HG02798 (cell line): ENCODE results near the gene PCGF1.
A peak's percentile ranks its signal among the peaks of the same experiment; 100 is the strongest.

Experiments used
- ATAC-seq: cut with Tn5 transposase; IDR thresholded peaks from one replicate; pipeline ENCODE4 v1.9.1; 2021; ENCODE audit warnings: mild to moderate bottlenecking; ENCODE audit not compliant: unreplicated experiment, poor library complexity

PCGF1 gene

DNA sequence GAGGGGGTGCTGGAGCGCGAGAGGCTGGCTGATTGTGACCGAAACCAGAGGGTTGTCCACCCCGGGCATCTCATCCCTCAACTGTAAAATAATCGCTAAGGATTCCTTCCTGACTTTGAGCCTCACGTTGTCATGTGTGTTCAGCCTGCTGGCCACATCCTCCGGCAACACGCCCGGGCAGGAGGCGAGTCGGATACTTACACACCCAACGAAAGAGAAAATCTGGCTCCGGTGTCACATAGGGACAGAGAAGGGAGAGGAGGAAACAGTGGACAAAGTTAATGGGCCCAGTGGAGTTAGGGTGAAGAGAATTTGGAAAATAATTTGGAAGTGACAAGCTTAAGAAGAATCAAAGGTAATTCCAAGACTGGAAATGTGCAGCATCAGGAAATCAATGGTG lies 9.2 kb upstream of the PCGF1 start:
- ATAC-seq = no peak

DNA sequence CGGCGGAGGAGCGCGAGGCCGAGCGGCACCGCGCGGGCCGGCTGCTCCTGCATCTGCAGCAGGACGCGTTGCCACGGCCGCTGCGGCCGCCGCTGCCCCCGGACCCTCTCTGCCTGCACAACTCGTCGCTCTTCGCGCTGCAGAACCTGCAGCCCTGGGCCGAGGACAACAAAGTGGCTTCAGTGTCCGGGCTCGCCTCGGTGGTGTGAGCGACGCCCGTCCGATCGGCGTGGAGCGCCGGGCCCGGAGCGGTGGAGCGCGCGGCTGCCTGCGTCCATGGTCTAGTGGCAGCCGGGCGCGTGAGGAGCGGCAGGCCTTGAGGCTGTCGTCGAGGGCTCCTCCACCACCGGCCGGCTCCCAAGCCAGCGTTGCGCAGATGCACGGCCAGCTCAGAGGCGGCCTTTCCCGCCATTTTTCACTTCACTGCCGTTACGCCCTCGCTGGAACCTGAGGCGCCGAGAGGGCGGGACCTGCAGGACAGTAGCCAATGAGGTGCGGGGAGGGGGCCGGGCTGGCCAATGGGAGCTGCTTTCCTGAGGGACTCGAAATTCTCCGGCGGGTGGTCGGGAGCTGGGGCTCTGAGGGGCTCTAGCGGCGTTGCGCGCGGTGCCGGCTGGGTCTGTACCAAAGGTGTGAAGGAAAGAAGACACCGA lies 8.6 kb upstream of the PCGF1 start:
- peak; percentile 81 for ATAC-seq

DNA sequence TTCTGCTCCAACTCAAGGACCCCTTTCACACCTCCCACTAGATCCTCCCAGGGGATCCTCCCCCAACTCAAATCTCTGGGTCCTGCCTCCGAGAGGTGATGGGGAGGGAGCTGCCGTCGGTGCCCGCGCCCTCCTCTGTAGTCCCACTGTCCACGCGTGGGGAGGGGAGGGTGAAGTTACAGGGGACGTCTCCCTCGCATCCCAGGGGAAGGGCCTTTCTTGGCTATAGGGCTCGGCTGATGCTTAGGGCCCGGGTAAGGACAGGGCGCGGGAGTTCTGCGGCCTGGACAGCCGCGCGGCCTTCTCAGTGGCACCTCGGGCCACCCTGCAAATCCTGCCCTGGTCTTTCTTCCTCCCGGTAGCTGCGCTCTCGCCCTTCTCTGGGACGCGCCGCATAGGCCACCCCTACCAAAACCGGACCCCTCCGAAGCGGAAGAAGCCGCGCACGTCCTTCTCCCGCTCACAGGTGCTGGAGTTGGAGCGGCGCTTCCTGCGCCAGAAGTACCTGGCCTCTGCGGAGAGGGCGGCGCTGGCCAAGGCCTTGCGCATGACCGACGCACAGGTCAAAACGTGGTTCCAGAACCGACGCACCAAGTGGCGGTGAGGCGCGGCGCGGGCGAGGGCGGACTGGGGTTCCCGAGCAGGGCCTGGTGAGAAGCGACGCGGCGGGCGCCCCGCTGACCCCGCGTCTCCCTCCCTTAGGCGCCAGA lies 7.9 kb upstream of the PCGF1 start:
- no peak for ATAC-seq

DNA sequence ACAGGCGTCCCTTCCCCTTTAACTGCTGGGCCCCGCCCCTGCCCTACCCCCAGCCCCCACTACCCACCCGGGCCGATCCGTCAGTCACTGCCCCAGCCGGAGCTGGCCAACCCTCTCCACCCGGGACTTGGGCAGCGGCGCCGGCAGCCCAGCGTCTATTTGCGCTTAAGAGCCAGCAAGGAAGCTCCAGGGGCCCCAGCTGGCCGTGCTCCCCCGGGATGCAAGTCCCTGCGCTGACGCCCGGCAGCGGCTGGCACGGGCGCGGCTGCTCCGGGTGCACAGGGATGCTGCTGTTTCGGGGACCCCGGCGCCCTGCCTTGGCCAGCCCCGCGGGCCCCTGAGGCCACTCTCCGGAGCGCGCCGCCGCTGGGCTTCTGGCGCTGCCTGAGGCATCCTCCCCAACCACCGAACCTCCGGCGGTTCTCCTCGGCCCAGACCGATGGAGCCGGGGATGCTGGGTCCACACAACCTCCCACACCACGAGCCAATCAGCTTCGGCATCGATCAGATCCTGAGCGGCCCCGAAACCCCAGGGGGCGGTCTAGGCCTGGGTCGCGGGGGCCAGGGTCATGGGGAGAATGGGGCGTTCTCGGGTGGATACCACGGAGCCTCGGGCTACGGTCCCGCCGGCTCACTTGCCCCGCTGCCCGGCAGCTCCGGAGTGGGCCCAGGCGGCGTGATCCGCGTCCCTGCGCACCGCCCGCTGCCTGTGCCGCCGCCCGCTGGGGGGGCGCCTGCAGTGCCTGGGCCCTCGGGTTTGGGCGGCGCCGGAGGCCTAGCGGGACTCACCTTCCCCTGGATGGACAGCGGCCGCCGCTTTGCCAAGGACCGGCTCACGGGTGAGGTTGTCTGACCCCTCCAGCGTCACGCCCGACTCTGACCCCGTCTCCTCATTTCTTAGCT lies 7.1 kb upstream of the PCGF1 start, which contains the start of gene TLX2:
Gene TLX2, plus strand, starts transcription at position 83 of the 903 bp plus-strand sequence. Its CDS starts 357 bp downstream, at position 440.
- no peak for ATAC-seq

DNA sequence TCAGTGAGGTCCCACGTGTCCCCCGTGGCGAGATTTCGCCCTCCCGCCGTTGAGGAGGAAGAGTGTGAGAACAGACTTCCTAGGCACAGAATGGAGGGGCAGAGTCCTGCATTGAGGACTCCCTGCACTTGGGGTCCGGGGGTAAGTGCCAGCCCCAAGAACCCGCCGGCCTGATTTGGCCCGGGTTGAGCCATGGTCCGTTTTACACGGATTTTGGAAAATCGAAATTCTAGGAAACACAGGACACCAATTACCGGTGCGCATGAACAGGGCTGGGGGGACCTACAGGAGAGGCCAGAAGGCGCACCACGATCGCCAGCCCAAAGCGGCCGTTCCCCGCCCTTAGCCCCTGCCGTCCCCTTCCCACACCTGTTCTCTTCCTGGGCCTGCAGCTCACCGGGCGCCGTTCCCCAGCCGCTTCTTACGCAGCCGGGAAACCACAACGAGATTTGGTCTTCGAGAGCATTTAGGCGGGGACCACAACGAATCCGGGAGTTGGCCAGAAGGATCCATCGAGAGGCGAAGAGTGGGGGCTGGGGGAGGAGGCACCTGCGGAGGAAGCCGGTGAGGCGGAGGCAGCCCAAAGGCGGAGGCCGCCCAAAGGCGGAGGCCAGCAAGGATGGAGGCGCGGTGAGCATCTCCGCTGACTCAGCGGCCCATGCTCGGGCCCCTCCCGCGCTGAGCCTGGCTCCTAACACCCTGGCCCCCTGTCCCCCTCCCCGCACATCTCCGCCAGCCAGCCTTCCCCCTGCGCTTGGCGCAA lies 6.3 kb upstream of the PCGF1 start:
- ATAC-seq = no peak

DNA sequence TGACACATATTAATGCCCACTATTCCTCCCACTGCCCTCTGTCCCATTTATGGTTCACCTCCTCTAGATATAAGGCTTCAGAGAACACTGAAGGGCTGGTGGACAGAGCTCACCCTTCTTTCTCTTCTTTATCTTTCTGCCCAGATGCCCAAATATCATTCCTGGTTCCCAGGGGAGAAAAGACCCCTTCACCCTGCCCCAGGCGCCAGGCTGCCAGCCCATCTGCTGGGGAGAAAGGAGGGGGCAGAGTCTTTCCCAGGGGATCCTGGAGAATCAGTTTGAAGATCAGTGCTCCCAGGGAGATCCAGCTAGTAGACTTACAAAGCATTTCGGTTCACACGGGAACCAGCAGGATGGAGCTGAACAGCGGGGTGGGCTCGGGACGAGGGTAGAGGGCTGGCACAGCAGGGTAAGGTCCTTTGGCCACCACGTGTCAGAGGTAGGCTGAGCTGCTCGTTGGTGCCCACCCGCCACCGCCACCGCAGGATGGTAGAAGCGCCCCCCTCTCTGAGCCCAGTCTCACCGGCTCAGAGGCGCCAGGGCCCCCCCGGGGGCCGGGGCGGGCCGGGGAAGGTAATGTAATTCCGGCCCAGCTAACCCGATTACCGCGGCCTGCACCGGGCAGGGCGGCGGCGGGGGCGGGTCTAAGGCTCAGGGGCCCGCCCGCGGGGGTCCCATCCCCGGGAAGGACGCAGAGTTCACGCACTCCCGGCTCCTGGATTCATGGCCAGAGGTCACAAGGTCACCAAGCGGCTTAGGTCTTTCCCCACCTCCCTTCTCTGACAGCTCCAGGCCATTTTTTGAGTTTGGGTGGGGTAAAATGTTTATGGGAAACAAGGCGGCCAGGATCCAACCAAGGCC lies 5.5 kb upstream of the PCGF1 start:
- ATAC-seq = no peak

DNA sequence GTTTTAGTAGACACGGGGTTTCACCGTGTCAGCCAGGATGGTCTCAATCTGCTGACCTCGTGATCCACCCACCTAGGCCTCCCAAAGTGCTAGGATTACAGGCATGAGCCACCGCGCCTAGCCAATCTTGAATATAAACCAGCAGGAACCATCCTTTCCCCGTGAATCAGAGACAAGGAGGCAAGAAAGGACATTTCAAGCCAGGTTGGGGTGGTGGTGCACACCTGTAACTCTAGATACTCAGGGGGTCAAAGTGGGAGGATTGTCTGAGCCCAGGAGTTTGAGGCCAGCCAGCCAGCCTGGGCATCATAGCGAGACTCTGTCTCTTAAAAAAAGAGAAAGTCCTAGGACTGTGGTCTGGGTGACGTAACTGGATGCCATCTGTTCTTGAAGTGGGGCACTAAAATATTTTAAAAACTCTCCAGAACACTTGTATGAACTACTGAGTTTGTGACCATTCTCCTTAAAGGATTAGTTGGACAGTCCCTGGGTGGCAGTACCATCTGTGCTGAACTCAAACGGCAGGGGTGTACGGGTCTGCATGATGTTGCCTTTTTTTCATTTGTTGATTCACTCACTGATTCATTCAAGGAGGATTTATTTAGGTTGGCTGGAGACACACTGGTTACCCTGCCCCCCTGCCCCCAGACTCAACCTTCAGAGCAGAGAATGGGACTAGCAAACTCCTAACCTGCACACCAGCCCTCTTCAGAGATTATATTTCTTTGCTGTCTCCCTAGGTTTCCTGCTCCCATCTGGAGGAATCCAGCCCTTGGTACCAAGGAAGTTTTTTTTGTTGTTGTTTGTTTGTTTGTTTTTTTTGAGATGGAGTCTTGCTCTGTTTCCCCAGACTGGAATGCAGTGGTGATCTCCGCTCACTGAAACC lies 3.9 kb upstream of the PCGF1 start:
- no peak for ATAC-seq

DNA sequence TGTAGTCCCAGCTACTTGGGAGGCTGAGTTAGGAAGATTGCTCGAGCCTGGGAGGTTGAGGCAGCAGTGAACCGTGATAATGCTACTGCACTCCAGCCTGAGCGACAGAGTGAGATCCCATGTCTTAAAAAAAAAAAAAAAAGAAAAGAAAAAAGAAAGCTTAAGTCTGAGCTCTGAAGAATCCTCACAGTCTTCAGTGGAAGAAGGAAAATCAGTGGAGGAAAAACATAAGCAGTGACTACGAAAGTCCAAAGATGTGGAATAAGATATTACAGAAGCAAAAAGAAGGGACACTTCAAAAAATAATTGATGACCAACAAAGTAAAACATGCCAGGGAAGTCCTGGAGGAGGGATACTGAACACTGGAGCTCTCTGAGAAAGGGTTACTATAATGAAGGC lies 2.8 kb upstream of the PCGF1 start:
- no peak for ATAC-seq

DNA sequence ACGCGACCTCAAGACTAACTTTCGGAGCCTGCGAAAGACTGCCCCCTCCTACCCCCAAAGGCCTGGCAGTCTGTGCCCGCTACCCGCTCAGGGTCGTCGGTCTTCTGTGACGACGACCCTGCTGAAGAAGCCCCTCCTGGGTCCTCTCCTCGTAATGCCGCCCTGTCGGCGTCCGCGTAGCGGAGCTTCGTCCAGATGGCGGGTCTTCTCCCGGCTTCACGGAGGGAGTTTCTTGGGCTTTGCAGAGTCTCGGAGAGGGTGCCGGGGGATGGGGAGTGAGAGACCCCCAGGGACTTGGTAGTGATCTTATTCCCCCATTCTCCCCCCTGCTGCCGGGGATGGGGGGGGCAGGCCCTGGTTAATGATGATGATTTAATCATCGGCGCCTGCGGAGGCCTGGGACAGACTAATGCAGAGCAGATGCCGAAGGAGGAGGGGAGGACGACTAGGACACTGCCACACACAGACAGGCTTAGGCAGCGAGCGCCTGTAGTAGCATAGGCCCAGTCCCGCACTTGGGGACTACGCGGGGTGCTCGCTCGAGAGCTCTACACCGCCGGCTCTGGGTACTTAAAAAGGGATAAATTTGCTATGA lies 528 bp upstream of the PCGF1 start:
- peak; percentile 2 for ATAC-seq

DNA sequence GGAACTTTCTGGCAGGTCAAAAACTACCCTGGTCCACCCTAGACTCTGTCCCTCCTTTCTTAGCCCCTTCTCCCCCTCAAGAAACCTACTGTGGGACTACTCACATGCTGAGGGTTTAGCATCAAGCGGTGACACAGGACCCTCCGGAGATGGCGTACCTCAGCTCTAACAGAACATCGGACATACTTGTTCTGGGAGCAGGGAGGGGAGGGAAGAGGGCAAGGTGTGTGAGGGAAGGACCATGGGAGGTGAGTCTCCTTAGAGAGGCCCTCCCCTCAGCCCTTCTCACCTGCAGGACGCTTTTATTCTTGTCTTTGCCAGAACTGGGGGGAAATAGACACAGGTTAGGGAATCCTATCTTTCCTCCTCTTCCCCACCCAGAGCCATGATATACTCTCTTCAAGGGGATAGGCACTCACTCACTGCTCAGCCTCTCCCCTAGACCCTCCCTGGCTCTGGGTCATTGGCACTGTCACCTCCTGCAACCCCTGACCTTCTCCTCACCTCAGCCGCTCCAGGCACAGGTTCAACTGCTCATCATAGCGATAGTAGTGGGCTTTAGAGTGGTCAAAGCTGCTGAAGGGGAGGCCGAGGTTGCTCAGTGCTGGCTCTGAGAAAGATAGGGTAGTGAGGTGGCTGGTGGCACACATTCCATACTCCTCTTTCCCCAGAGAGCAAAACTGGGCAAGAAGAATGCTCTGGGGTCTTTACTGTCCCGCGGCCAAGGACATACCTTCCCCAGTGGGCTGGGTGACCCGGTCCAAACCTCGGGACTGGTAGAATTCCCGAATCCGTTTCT lies 1.8 kb downstream of the PCGF1 start:
- ATAC-seq = no peak

DNA sequence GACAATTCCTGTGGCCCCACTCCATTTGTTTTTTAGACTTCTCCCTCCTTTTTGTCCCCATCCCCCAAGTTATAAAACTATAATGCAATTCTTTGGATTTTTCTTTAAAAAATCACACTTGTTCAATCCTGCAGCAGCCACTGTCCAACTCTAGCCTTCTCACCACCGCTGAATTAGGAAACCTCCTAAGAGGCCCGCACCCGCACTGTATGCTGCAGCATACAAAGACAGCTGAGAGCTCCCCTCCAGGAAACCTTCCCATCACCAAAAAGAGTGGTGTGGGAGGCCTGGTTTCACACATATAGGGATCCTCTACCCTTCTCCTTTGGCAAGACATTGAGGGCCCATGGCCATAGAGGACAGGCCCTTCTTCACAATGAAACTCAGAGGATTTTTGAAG lies 2.9 kb downstream of the PCGF1 start:
- no peak for ATAC-seq

DNA sequence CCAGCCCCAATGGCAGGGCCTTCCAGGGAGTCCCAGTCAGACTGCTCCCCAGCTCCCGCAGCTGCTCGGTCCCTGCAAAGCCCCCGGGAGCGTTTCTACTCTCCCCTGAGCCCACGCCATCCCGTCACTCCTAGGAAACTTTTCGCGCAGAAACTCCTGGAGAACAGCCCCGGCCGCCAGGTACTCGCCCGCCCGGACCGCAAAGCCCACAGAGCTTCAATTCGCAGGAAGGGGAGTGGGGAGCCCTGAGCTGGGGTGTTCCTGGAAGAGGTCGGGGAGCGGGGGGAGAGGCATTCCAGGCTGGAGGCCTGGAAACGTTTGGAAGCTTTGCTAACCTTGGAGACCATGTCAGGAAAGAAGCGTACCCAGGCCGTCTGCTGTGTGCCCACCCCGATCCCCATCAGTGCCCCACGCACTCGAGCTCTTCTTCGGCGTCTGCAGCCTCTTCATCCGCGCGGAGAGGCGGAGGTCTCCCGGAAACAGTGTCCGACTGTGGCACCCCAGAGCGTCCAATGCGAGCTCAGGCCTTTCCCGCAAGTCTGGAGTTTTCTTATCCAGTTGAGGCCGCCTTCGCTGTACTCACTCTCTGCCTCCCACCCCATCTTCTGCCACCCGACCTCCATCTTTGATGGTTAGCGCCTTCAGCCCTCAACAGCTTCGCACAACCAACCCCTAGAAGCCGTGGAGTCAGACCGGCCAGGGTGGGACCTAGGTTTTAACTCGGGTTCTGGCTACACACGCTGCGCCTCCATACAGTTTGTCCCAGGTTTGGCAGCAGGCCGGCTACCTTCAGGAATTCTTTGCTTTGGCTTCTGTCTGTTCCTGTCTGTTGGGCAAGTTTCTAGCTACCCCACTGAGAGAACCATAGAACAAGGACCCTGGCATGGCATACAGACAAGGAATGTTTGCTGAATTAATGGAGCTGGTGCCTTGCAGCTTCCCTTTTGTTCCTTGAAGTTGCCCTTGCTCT lies 3.7 kb downstream of the PCGF1 start:
- no peak for ATAC-seq

DNA sequence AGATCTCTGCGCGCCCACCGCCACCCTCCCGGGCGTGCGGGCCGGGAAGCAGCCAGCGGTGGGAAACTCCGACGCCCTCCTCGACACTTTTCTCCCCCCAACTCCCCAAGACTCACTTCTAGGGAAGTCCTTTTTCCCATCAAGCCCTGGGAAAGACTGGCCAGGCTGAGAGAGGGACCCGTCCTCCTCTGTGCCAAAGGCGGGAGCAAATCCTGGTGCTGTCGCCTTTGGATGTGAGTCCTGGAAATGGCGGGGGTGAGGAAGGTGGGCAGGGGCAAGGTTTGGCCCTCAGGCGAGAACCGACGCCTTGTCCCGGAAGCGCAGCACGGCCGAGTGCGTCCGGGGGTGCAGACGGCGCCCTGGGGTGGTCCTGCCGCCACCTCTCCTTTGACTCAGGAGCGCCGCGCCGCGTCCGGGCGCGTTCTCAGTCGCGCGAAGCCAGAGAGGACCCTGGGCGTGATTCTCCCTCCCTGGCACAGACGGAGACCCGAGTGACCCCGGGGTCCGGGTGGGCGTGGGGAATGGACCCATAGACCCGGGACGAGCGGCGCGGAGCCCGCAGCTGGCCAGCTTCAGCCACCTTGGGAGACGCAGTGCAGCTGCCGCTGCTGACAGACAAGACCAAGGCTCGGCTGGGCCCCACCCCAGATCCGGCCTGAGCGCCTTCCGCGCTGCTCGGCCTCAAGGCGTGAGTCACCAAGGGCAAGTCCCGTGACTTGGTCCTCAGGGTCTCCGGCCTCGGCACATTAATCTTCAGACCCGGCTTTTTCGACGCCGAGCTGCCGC lies 4.6 kb downstream of the PCGF1 start:
- peak; percentile 43 for ATAC-seq

DNA sequence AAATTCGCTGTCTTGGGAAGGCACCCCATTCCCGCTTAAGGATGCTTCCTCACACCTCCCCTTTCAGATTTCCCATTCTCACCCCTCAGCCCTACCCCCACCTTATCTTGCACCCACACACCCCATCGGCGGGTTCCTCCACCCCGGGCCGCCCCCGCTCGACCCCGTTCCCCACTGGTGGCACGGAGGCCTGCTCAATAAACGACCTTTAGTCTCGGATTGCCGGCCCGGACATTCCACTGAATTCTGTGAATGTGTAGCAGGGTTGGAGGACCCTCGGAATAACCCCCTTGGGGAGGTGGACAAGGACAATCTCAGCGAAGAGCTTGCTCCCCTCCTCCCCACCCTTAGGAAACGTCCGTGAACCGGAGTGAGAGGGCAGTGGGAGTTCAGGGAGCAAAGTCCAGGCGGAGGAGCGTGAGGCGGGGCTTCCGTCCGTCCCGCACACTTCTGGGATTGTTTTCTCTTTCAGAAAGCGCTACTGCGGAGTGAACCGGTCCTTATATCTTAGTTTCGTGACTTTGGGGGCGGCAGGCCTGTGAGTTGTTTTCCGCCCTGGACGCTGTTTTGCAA lies 5.3 kb downstream of the PCGF1 start:
- no peak for ATAC-seq
